ENCODE data around the gene TENM3. TPM values are rescaled to one million over a fixed set of nuclear protein-coding genes. Genes with fewer than 3 reads are reported as not detected.

TENM3 gene
- total RNA-seq, 4 donors from 2014 or later: 0.69 to 8.2 (median 2.3) TPM

GRCh38 chr4:182205306-182205705 is 37.9 kb upstream of the TENM3 start:
- no peak overlapping the region for H3K4me3 ChIP-seq (ENCODE audit: low read depth, poor library complexity, severe bottlenecking)
- intact Hi-C loops (cut with DNase I; ENCODE audit: low total_unique reads): loop anchor here (2.0 kb wide), 1 partner anchor 17 kb away; no protein-coding TSS in a partner anchor
- TF ChIP-seq POLR2A (IDR thresholded peaks at IDR 0.05): no peak
- no peak for TF ChIP-seq CTCF (IDR thresholded peaks at IDR 0.05)
- DNase-seq (ENCODE audit: low spot score in 2 of 2): no peak
- WGBS, 2 donors: 76 to 82% methylated on average over 9 of the region's 9 CpGs

- 89 to 91% methylated on average over 5 of the region's 5 CpGs for WGBS, 2 donors
Measured at GRCh38 chr4:182206266-182206665, 36.9 kb upstream of the TENM3 start.

GRCh38 chr4:182206916-182207315 is 36.3 kb upstream of the TENM3 start:
- WGBS, 2 donors: 80 to 83% methylated on average over 4 of the region's 4 CpGs
- no peak for DNase-seq (ENCODE audit: low spot score in 2 of 2)
- intact Hi-C loops (cut with DNase I; ENCODE audit: low total_unique reads): no loop called here
- no peak overlapping the region for H3K4me3 ChIP-seq (ENCODE audit: low read depth, poor library complexity, severe bottlenecking)
- no peak for TF ChIP-seq CTCF (IDR thresholded peaks at IDR 0.05)

More at GRCh38 chr4:182206266-182206665, 36.9 kb upstream of the TENM3 start:
- intact Hi-C loops (cut with DNase I; ENCODE audit: low total_unique reads): no loop called here
- H3K4me3 ChIP-seq (ENCODE audit: low read depth, poor library complexity, severe bottlenecking): no peak overlapping the region
- TF ChIP-seq CTCF (IDR thresholded peaks at IDR 0.05) (no peak), POLR2A (IDR thresholded peaks at IDR 0.05) (no peak)
- DNase-seq (ENCODE audit: low spot score in 2 of 2): no peak

- H3K4me3 ChIP-seq (ENCODE audit: low read depth, poor library complexity, severe bottlenecking): no peak overlapping the region
- intact Hi-C loops (cut with DNase I; ENCODE audit: low total_unique reads): no loop called here
- no peak for DNase-seq (ENCODE audit: low spot score in 2 of 2)
- WGBS, 2 donors: 17 to 18% methylated on average over 2 of the region's 2 CpGs
- TF ChIP-seq CTCF (IDR thresholded peaks at IDR 0.05) (no peak), POLR2A (IDR thresholded peaks at IDR 0.05) (no peak)
Measured at GRCh38 chr4:182207830-182208396, 35.3 kb upstream of the TENM3 start.

- WGBS, 2 donors: 86 to 89% methylated on average over 6 of the region's 6 CpGs
- no peak for DNase-seq (ENCODE audit: low spot score in 2 of 2)
- intact Hi-C loops (cut with DNase I; ENCODE audit: low total_unique reads): no loop called here
- H3K4me3 ChIP-seq (ENCODE audit: low read depth, poor library complexity, severe bottlenecking): no peak overlapping the region
- TF ChIP-seq CTCF (IDR thresholded peaks at IDR 0.05): no peak
- no peak for TF ChIP-seq POLR2A (IDR thresholded peaks at IDR 0.05)
Measured at GRCh38 chr4:182208526-182209050, 34.6 kb upstream of the TENM3 start.

All from lower leg skin (tissue), 4 donors.